Liver (tissue), 9 donors: Measurements from ENCODE around the gene BCL2L14. TPM values are rescaled to one million over a fixed set of nuclear protein-coding genes. Genes with fewer than 3 reads are reported as not detected.
"Not testable (repeated sequence)": the region's sequence is repeated elsewhere in the genome, so short reads cannot be mapped to it uniquely, and the experiment has no call there.

Experiments
- DNase-seq: peaks from one replicate; pipeline ENCODE4 v3.0.0-alpha.2; 2017; ENCODE audit warnings: low spot score
- H3K27ac ChIP-seq, 2 donors: one replicate each; pipeline ENCODE4 v1.7.0; 2013; ENCODE audit warnings: inconsistent platforms in 2 of 2, low read length in 2 of 2, control low read depth in 1 of 2, low read depth in 1 of 2, mild to moderate bottlenecking in 1 of 2
- H3K27me3 ChIP-seq, 4 donors: one replicate each; pipeline versions ENCODE4 v1.6.1 to v1.7.0; 2013; ENCODE audit warnings: low read length in 3 of 4, inconsistent platforms in 1 of 4, mild to moderate bottlenecking in 1 of 4, moderate library complexity in 1 of 4; ENCODE audit not compliant: control insufficient read depth in 4 of 4, insufficient read depth in 4 of 4
- H3K36me3 ChIP-seq, 4 donors: one replicate each; pipeline versions ENCODE4 v1.6.1 to v1.7.0; 2013; ENCODE audit warnings: low read length in 3 of 4, mild to moderate bottlenecking in 3 of 4, low read depth in 1 of 4, moderate library complexity in 1 of 4; ENCODE audit not compliant: control insufficient read depth in 4 of 4, insufficient read depth in 3 of 4
- H3K4me1 ChIP-seq, 4 donors: one replicate each; pipeline versions ENCODE4 v1.6.1 to v1.7.0; 2013; ENCODE audit warnings: low read length in 3 of 4, mild to moderate bottlenecking in 3 of 4, moderate library complexity in 1 of 4; ENCODE audit not compliant: control insufficient read depth in 4 of 4, insufficient read depth in 4 of 4
- H3K4me3 ChIP-seq, 3 donors: one replicate each; pipeline versions ENCODE4 v1.6.1 to v1.7.0; 2013; ENCODE audit warnings: low read length in 3 of 3, control low read depth in 1 of 3, low read depth in 1 of 3, mild to moderate bottlenecking in 1 of 3
- H3K9ac ChIP-seq, 2 donors: one replicate each; pipeline ENCODE4 v1.7.0; 2013; ENCODE audit warnings: low read length in 2 of 2, mild to moderate bottlenecking in 2 of 2, moderate library complexity in 2 of 2, control low read depth in 1 of 2, low read depth in 1 of 2
- H3K9me3 ChIP-seq, 4 donors: one replicate each; pipeline versions ENCODE4 v1.6.1 to v1.7.0; 2013; ENCODE audit warnings: low read length in 3 of 4; ENCODE audit not compliant: control insufficient read depth in 4 of 4
- FOXA1 ChIP-seq: IDR thresholded peaks from 2 replicates; pipeline ENCODE4 v1.6.1; 2016; ENCODE audit warnings: antibody characterized with exemption
- FOXA2 ChIP-seq: IDR thresholded peaks from 2 replicates; pipeline ENCODE4 v1.6.1; 2016; ENCODE audit warnings: antibody characterized with exemption
- GABPA ChIP-seq, 2 donors: IDR thresholded peaks in 1 of 2; conservative IDR thresholded peaks in 1 of 2; 2 replicates each; pipeline ENCODE4 v1.6.1; 2016; ENCODE audit warnings: antibody characterized with exemption in 2 of 2, mild to moderate bottlenecking in 1 of 2, moderate library complexity in 1 of 2
- HNF4A ChIP-seq, 2 donors: conservative IDR thresholded peaks; 2 replicates each; pipeline ENCODE4 v1.6.1; 2016; ENCODE audit warnings: antibody characterized with exemption in 2 of 2, mild to moderate bottlenecking in 2 of 2
- HNF4G ChIP-seq: IDR thresholded peaks from 2 replicates; pipeline ENCODE4 v1.6.1; 2016; ENCODE audit warnings: antibody characterized with exemption
- JUND ChIP-seq, 2 donors: IDR thresholded peaks; 2 replicates each; pipeline ENCODE4 v1.6.1; 2016; ENCODE audit warnings: antibody characterized with exemption in 2 of 2
- NR2F2 ChIP-seq: IDR thresholded peaks from 2 replicates; pipeline ENCODE4 v1.6.1; 2016; ENCODE audit warnings: antibody characterized with exemption
- RAD21 ChIP-seq, 2 donors: IDR thresholded peaks; 2 replicates each; pipeline ENCODE4 v1.6.1; 2016; ENCODE audit warnings: antibody characterized with exemption in 2 of 2, mild to moderate bottlenecking in 2 of 2
- RXRA ChIP-seq, 2 donors: IDR thresholded peaks; 2 replicates each; pipeline ENCODE4 v1.6.1; 2017 to 2018; ENCODE audit warnings: antibody characterized with exemption in 2 of 2, mild to moderate bottlenecking in 1 of 2
- SP1 ChIP-seq: IDR thresholded peaks from 2 replicates; pipeline ENCODE4 v1.6.1; 2018; ENCODE audit warnings: antibody characterized with exemption, mild to moderate bottlenecking
- TAF1 ChIP-seq: conservative IDR thresholded peaks from 2 replicates; pipeline ENCODE4 v1.6.1; 2016; ENCODE audit warnings: antibody characterized with exemption, mild to moderate bottlenecking
- YY1 ChIP-seq: IDR thresholded peaks from 2 replicates; pipeline ENCODE4 v1.6.1; 2016; ENCODE audit warnings: antibody characterized with exemption, mild to moderate bottlenecking
- WGBS: extraction: QIAGEN DNeasy Blood & Tissue Kit; methylation state at CpG from one replicate; pipeline ENCODE4 v1.1.7; 2013; 5-methylcytosine and 5-hydroxymethylcytosine counted together
- polyA plus RNA-seq, 2 donors: library from polyadenylated mRNA; stranded (reverse) in 1 of 2; unstranded in 1 of 2; fragments of 200-250 nt in 1 of 2; fragments of >200 nt in 1 of 2; fragmentation: Nextera tagmentation in 1 of 2; extraction: Ambion mirVana in 1 of 2; gene quantifications; one replicate each; pipeline versions ENCODE4 v1.2.1 to v1.2.3, GENCODE V29; 2013 to 2015
- total RNA-seq, 2 donors: library from RNA; depleted of rRNA; stranded (reverse); fragments of >200 nt; gene quantifications; one replicate each; pipeline ENCODE4 v1.2.3, GENCODE V29; 2014
- TF ChIP-seq, protein P1 (sequence below): IDR thresholded peaks from 2 replicates; pipeline ENCODE4 v1.6.1; 2016; ENCODE audit warnings: antibody characterized with exemption
- donor health status: healthy.
- donor health status: healthy.
- donor health status: healthy.
- donor health status: healthy.
- donor health status: healthy.

The BCL2L14 gene
- total and polyA plus RNA-seq, 4 donors: 0.15 to 2.5 (median 0.19) TPM

DNA sequence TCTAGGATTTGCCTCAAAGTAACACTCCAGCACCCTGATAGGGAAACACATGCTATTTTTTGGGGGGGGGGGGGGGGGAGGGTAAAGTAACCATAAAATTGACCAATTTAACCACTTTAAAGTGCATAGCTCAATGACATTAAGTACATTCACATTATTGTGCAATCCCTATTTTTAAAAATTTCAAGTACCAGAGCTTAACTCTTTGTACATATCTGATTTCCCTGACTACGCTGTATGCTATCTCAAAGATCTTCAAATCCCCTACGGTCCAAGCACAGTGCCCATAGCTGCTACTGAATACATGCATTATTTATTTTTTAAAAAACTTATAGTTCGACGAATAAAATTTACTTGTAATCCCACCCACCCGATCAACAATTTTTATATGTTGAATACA is 63.0 kb downstream of the BCL2L14 start (continued):
- TF ChIP-seq FOXA1 (no peak), GABPA (IDR thresholded peaks at IDR 0.05 in 1 of 2, conservative IDR thresholded peaks at IDR 0.05 in 1 of 2) (no peak), JUND (IDR thresholded peaks at IDR 0.05) (no peak), FOXA2 (no peak), RXRA (IDR thresholded peaks at IDR 0.05) (no peak)
- TF ChIP-seq, protein P1, sequence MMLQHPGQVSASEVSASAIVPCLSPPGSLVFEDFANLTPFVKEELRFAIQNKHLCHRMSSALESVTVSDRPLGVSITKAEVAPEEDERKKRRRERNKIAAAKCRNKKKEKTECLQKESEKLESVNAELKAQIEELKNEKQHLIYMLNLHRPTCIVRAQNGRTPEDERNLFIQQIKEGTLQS: no peak

DNA sequence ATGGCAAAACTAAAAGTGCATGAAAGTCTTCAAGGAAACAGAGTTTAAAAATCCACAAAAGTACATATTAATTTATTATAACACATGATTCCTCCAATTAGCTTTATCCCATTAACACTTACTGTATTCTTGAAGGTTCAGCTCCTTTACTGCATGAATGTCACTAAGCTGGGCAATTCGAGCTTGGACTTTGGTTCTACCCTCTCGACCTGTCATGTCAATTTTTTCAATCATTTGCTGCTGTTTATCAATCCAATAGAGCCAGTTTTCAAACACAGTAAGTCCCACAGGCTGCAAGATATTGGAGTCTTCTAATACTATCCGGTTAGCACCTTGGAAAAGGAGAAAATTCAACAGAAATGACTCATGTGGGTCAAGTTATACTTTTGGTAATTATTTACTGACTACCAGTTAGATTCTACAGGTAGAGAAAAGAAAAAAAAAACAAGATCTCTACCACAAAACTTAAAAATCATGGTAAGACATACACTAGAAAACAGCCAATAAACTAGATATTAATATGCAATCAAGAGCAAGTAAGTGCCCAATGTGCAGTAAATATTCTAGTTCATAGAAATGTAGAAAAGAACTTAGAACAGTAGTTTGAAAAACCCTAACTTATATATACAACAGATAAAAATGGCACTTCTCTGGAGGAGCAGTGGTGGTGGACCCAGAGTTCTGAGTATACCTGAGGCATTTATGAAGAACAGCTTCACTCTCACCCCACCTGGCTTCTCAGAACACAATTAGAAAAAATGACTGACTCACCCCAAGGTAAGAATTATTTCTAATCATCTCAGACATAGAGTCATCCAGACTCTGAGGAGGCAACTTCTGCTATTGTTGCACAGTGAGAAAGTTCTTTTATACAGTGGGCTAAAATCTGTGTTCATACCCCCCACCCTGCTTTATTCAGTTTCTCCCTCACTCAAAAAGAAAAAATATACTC is 67.7 kb downstream of the BCL2L14 start:
- H3K9me3 ChIP-seq: no peaks in the 10 kb centered on the region
- TF ChIP-seq RAD21 (IDR thresholded peaks at IDR 0.05) (peak in 1 of 2 donors; percentile 5), SP1 (no peak), YY1 (no peak), HNF4A (conservative IDR thresholded peaks at IDR 0.05) (peak; percentile 35 to 66), HNF4G (peak; percentile 12), FOXA2 (no peak), TAF1 (no peak), NR2F2 (no peak)
- DNase-seq: no peak
- no peaks in the 10 kb centered on the region for H3K27me3 ChIP-seq
- peaks cover 0 to 10% (median 3%) of the 10 kb centered on the region in 4 donors for H3K4me1 ChIP-seq
- peaks cover 0 to 22% (median 8%) of the 10 kb centered on the region in 4 donors for H3K36me3 ChIP-seq
- WGBS: 53% methylated on average over 3 of the region's 3 CpGs
- no peak overlapping the region for H3K4me3 ChIP-seq
- no peak overlapping the region for H3K27ac ChIP-seq
- no peak overlapping the region for H3K9ac ChIP-seq

DNA sequence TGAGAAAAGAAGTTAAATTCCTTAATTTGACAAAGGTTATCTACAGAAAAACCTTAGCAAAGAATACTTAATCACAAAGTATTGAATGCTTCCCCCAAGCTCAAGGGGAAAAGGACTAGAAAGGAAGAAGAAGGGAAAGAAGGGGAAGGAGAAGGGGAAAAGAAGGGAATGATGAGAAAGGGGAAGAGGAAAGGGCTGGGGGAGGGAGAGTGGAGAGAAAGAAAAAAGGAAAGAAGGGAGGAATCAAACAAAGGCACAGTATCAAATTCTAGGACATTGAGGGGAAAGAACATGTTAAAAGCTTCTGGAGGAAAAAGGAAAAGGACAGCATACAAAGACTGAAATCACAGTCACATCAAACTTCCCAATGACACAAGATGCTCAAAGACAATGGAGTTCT is 70.3 kb downstream of the BCL2L14 start:
- Histone ChIP-seq H3K27ac (no peak overlapping the region), H3K36me3 (peaks cover 0 to 18% (median 7%) of the 10 kb centered on the region in 4 donors), H3K9me3 (no peaks in the 10 kb centered on the region), H3K4me1 (peaks cover 0 to 10% (median 3%) of the 10 kb centered on the region in 4 donors), H3K4me3 (no peak overlapping the region), H3K9ac (no peak overlapping the region), H3K27me3 (no peaks in the 10 kb centered on the region)
- TF ChIP-seq HNF4A (conservative IDR thresholded peaks at IDR 0.05) (no peak), FOXA2 (no peak), FOXA1 (no peak)
- DNase-seq: no peak

DNA sequence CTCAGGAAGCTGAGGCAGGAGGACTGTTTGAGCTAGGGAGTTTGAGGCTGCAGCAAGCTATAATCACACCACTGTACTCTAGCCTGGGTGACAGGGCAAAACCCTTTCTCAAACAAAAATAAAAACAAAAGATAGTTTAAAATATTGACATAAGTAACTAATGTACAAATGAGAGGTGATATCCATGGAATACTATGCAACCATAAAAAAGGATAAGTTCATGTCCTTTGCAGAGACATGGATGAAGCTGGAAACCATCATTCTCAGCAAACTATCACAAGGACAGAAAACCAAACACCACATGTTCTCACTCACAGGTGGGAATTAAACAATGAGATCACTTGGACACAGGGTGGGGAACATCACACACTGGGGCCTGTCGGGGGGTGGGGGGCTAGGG is 73.8 kb downstream of the BCL2L14 start:
- H3K9me3 ChIP-seq, DNase-seq, H3K4me3 ChIP-seq, H3K4me1 ChIP-seq, H3K27ac ChIP-seq, H3K9ac ChIP-seq, H3K27me3 ChIP-seq: not testable (repeated sequence)
- peaks cover 8 to 40% (median 21%) of the 10 kb centered on the region in 4 donors for H3K36me3 ChIP-seq
- WGBS: 61% methylated on average over 1 of the region's 1 CpG
